OCI-LY3 (cell line): ENCODE data around the gene FADS3.

ENCODE experiments used
- H2AFZ ChIP-seq: fragments of 200-600, 300-600 bp; shearing (Covaris generic); 2 replicates; pipeline ENCODE4 v1.6.0; 2014; ENCODE audit warnings: antibody characterized with exemption, low read depth, low read length
- H3K27ac ChIP-seq: fragments of 200-600, 300-600 bp; sonication (generic); 2 replicates; pipeline ENCODE4 v1.5.1; 2014; ENCODE audit warnings: mild to moderate bottlenecking, low read length, moderate library complexity, mixed read lengths
- H3K27me3 ChIP-seq: fragments of 200-600, 300-600 bp; sonication (generic); 2 replicates; pipeline ENCODE4 v1.6.1; 2014; ENCODE audit warnings: low read depth, low read length, mixed read lengths
- H3K36me3 ChIP-seq: fragments of 200-600, 300-600 bp; sonication (generic); replicated peaks from 2 replicates; pipeline ENCODE3; 2014; ENCODE audit warnings: low read depth, low read length, mixed read lengths
- H3K4me1 ChIP-seq: fragments of 300-600, 200-600 bp; sonication (generic); 2 replicates; pipeline ENCODE4 v1.6.1; 2014; ENCODE audit warnings: low read length, mixed read lengths
- H3K4me2 ChIP-seq: fragments of 200-600, 300-600 bp; sonication (generic); 2 replicates; pipeline ENCODE4 v1.6.1; 2014; ENCODE audit warnings: low read length, mixed read lengths
- H3K4me3 ChIP-seq: fragments of 300-600, 200-600 bp; sonication (generic); 2 replicates; pipeline ENCODE4 v1.5.1; 2014; ENCODE audit warnings: antibody characterized with exemption, mild to moderate bottlenecking, low read length, moderate library complexity
- H3K79me2 ChIP-seq: fragments of 300-600, 200-600 bp; shearing (Covaris generic); 2 replicates; pipeline ENCODE4 v1.6.1; 2014; ENCODE audit warnings: mild to moderate bottlenecking, low read length, mixed read lengths
- H3K9ac ChIP-seq: fragments of 300-600, 200-600 bp; shearing (Covaris generic); 2 replicates; pipeline ENCODE4 v1.6.0; 2014; ENCODE audit warnings: mild to moderate bottlenecking, low read length, moderate library complexity
- H3K9me3 ChIP-seq: fragments of 200-600, 300-600 bp; shearing (Covaris generic); 2 replicates; pipeline ENCODE4 v1.6.1; 2014; ENCODE audit warnings: low read length, mixed read lengths; ENCODE audit not compliant: insufficient read depth
- H4K20me1 ChIP-seq: fragments of 200-600, 300-600 bp; sonication (generic); 2 replicates; pipeline ENCODE4 v1.6.1; 2016; ENCODE audit warnings: low read length, mixed read lengths; ENCODE audit not compliant: insufficient read depth
- EZH2phosphoT487 ChIP-seq: fragments of 200-600 bp; shearing (Covaris generic); IDR thresholded peaks from 2 replicates; pipeline ENCODE4 v1.6.1; 2018; ENCODE audit warnings: antibody characterized with exemption, mixed run types, low read depth
- TF ChIP-seq, protein P1 (sequence below): fragments of 200-600, 300-600 bp; sonication (generic); IDR thresholded peaks from 2 replicates; pipeline ENCODE4 v1.5.1; 2014; ENCODE audit warnings: antibody characterized with exemption, low read length, low read depth

Gene FADS3

GRCh38 chr11:61869708-61870451 is 21.5 kb downstream of the FADS3 start:
- no peaks in the 10 kb centered on the region for H3K9me3 ChIP-seq
- H3K36me3 ChIP-seq: peaks cover 19% of the 10 kb centered on the region
- no peak overlapping the region for H2AFZ ChIP-seq
- H3K4me2 ChIP-seq: no peak overlapping the region
- H3K4me3 ChIP-seq: no peak overlapping the region
- peaks cover 15% of the 10 kb centered on the region for H3K4me1 ChIP-seq
- H3K79me2 ChIP-seq: no peaks in the 10 kb centered on the region
- TF ChIP-seq, protein P1, sequence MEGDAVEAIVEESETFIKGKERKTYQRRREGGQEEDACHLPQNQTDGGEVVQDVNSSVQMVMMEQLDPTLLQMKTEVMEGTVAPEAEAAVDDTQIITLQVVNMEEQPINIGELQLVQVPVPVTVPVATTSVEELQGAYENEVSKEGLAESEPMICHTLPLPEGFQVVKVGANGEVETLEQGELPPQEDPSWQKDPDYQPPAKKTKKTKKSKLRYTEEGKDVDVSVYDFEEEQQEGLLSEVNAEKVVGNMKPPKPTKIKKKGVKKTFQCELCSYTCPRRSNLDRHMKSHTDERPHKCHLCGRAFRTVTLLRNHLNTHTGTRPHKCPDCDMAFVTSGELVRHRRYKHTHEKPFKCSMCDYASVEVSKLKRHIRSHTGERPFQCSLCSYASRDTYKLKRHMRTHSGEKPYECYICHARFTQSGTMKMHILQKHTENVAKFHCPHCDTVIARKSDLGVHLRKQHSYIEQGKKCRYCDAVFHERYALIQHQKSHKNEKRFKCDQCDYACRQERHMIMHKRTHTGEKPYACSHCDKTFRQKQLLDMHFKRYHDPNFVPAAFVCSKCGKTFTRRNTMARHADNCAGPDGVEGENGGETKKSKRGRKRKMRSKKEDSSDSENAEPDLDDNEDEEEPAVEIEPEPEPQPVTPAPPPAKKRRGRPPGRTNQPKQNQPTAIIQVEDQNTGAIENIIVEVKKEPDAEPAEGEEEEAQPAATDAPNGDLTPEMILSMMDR: no peak
- no peak for TF ChIP-seq EZH2phosphoT487
- peaks cover 3% of the 10 kb centered on the region; the same call in 1 of the 2 replicates for H4K20me1 ChIP-seq
- H3K9ac ChIP-seq: no peak overlapping the region
- peaks cover 10% of the 10 kb centered on the region; the same call in 1 of the 2 replicates for H3K27me3 ChIP-seq
- no peak overlapping the region for H3K27ac ChIP-seq

DNA sequence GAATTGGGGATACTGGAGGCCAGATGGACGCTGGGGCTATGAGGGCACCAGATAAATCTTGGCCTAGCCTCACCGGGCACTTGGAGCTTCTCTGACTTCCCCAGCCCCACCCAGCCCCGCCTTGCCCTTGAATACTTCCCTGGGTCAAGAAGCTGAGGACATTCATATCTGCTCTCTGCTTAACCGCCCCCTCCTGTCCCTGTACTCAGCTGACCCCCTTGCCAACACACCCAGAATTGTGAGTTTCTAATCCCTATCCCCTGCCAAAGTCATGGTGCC is 22.0 kb downstream of the FADS3 start:
- H3K27me3 ChIP-seq: peaks cover 8% of the 10 kb centered on the region; the same call in 1 of the 2 replicates
- H3K27ac ChIP-seq: no peak overlapping the region
- H4K20me1 ChIP-seq: peaks cover 3% of the 10 kb centered on the region; the same call in 1 of the 2 replicates
- peaks cover 21% of the 10 kb centered on the region for H3K36me3 ChIP-seq
- no peak overlapping the region for H2AFZ ChIP-seq
- no peak overlapping the region for H3K4me2 ChIP-seq
- no peak overlapping the region for H3K9ac ChIP-seq
- peaks cover 15% of the 10 kb centered on the region for H3K4me1 ChIP-seq
- H3K4me3 ChIP-seq: no peak overlapping the region
- no peaks in the 10 kb centered on the region for H3K79me2 ChIP-seq
- no peaks in the 10 kb centered on the region for H3K9me3 ChIP-seq
- TF ChIP-seq, protein P1: no peak

- H3K27ac ChIP-seq: no peak overlapping the region
- peaks cover 23% of the 10 kb centered on the region for H3K36me3 ChIP-seq
- no peak overlapping the region for H3K4me3 ChIP-seq
- H3K4me1 ChIP-seq: peaks cover 15% of the 10 kb centered on the region
- no peak overlapping the region for H3K9ac ChIP-seq
- H4K20me1 ChIP-seq: peaks cover 3% of the 10 kb centered on the region; the same call in 1 of the 2 replicates
- no peak overlapping the region for H2AFZ ChIP-seq
- H3K27me3 ChIP-seq: peaks cover 8% of the 10 kb centered on the region; the same call in 1 of the 2 replicates
- TF ChIP-seq EZH2phosphoT487: no peak
- TF ChIP-seq, protein P1: no peak
- H3K4me2 ChIP-seq: no peak overlapping the region
- no peaks in the 10 kb centered on the region for H3K79me2 ChIP-seq
- H3K9me3 ChIP-seq: no peaks in the 10 kb centered on the region
Observed at GRCh38 chr11:61868571-61869428, 22.5 kb downstream of the FADS3 start.

GRCh38 chr11:61866958-61867343 is 24.4 kb downstream of the FADS3 start:
- Histone ChIP-seq H3K4me3 (no peak overlapping the region), H3K27ac (no peak overlapping the region), H4K20me1 (peaks cover 7% of the 10 kb centered on the region; the same call in 1 of the 2 replicates), H3K9ac (no peak overlapping the region), H3K4me1 (peaks cover 13% of the 10 kb centered on the region), H3K27me3 (peaks cover under 1% of the 10 kb centered on the region; the same call in 1 of the 2 replicates), H3K36me3 (peaks cover 39% of the 10 kb centered on the region), H3K4me2 (no peak overlapping the region), H3K79me2 (no peaks in the 10 kb centered on the region), H2AFZ (no peak overlapping the region), H3K9me3 (no peaks in the 10 kb centered on the region)
- no peak for TF ChIP-seq EZH2phosphoT487
- TF ChIP-seq, protein P1: no peak
